Liver (tissue), 3 donors: ENCODE results near the gene INTS3.

Experiments
- ATF3 ChIP-seq: IDR thresholded peaks from 2 replicates; pipeline ENCODE4 v1.6.1; 2016; ENCODE audit warnings: antibody characterized with exemption
- CTCF ChIP-seq: fragments of 150-350 bp; IDR thresholded peaks from 2 replicates; pipeline ENCODE4 v1.5.1; 2017; ENCODE audit warnings: improper control_type of control experiment, low read depth, low read length; ENCODE audit not compliant: missing input control
- EGR1 ChIP-seq, 2 donors: IDR thresholded peaks; 2 replicates each; pipeline ENCODE4 v1.6.1; 2016 to 2018; ENCODE audit warnings: antibody characterized with exemption in 2 of 2, low read depth in 2 of 2
- FOXA1 ChIP-seq: IDR thresholded peaks from 2 replicates; pipeline ENCODE4 v1.6.1; 2016; ENCODE audit warnings: antibody characterized with exemption
- GABPA ChIP-seq, 2 donors: IDR thresholded peaks in 1 of 2; conservative IDR thresholded peaks in 1 of 2; 2 replicates each; pipeline ENCODE4 v1.6.1; 2016; ENCODE audit warnings: antibody characterized with exemption in 2 of 2, mild to moderate bottlenecking in 1 of 2, moderate library complexity in 1 of 2
- HNF4A ChIP-seq, 2 donors: conservative IDR thresholded peaks; 2 replicates each; pipeline ENCODE4 v1.6.1; 2016; ENCODE audit warnings: antibody characterized with exemption in 2 of 2, mild to moderate bottlenecking in 2 of 2
- JUND ChIP-seq, 2 donors: IDR thresholded peaks; 2 replicates each; pipeline ENCODE4 v1.6.1; 2016; ENCODE audit warnings: antibody characterized with exemption in 2 of 2
- MAX ChIP-seq: IDR thresholded peaks from 2 replicates; pipeline ENCODE4 v1.6.1; 2016; ENCODE audit warnings: antibody characterized with exemption
- NR2F2 ChIP-seq: IDR thresholded peaks from 2 replicates; pipeline ENCODE4 v1.6.1; 2016; ENCODE audit warnings: antibody characterized with exemption
- RAD21 ChIP-seq, 2 donors: IDR thresholded peaks; 2 replicates each; pipeline ENCODE4 v1.6.1; 2016; ENCODE audit warnings: antibody characterized with exemption in 2 of 2, mild to moderate bottlenecking in 2 of 2
- REST ChIP-seq: IDR thresholded peaks from 2 replicates; pipeline ENCODE4 v1.6.1; 2016; ENCODE audit warnings: antibody characterized with exemption, mild to moderate bottlenecking
- RXRA ChIP-seq, 2 donors: IDR thresholded peaks; 2 replicates each; pipeline ENCODE4 v1.6.1; 2017 to 2018; ENCODE audit warnings: antibody characterized with exemption in 2 of 2, mild to moderate bottlenecking in 1 of 2
- SP1 ChIP-seq: IDR thresholded peaks from 2 replicates; pipeline ENCODE4 v1.6.1; 2018; ENCODE audit warnings: antibody characterized with exemption, mild to moderate bottlenecking
- TAF1 ChIP-seq: conservative IDR thresholded peaks from 2 replicates; pipeline ENCODE4 v1.6.1; 2016; ENCODE audit warnings: antibody characterized with exemption, mild to moderate bottlenecking
- donor health status: healthy.
- donor health status: healthy.

GRCh38 chr1:153735090-153735420 is 7.2 kb downstream of the INTS3 start:
- TF ChIP-seq CTCF (no peak), GABPA (IDR thresholded peaks at IDR 0.05 in 1 of 2, conservative IDR thresholded peaks at IDR 0.05 in 1 of 2) (no peak), NR2F2 (no peak), RAD21 (IDR thresholded peaks at IDR 0.05) (no peak), ATF3 (no peak), FOXA1 (no peak), JUND (IDR thresholded peaks at IDR 0.05) (no peak), TAF1 (no peak), REST (no peak), EGR1 (IDR thresholded peaks at IDR 0.05; ENCODE audit: low read depth in 2 of 2) (no peak), MAX (no peak), HNF4A (conservative IDR thresholded peaks at IDR 0.05) (no peak), SP1 (no peak), RXRA (IDR thresholded peaks at IDR 0.05) (no peak)
